ENCODE measurements around the gene PRAME.
"Not testable (repeated sequence)": the region's sequence is repeated elsewhere in the genome, so short reads cannot be mapped to it uniquely, and the experiment has no call there.

DNA sequence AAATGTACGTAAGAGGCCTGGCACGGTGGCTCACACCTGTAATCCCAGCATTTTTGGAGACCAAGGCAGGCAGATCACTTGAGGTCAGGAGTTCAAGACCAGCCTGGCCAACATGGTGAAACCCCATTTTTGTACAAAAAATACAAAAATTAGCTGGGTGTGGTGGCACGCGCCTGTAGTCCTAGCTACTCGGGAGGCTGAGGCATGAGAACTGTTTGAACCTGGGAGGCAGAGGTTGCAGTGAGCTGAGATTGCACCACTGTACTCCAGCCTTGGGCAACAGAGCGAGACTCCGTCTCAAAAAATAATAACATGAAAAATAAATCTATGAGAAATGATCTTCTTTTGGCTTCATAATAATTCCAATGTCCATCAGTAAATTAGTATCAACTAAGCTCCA lies 48.2 kb downstream of the PRAME start:
- TF ChIP-seq, protein P1, sequence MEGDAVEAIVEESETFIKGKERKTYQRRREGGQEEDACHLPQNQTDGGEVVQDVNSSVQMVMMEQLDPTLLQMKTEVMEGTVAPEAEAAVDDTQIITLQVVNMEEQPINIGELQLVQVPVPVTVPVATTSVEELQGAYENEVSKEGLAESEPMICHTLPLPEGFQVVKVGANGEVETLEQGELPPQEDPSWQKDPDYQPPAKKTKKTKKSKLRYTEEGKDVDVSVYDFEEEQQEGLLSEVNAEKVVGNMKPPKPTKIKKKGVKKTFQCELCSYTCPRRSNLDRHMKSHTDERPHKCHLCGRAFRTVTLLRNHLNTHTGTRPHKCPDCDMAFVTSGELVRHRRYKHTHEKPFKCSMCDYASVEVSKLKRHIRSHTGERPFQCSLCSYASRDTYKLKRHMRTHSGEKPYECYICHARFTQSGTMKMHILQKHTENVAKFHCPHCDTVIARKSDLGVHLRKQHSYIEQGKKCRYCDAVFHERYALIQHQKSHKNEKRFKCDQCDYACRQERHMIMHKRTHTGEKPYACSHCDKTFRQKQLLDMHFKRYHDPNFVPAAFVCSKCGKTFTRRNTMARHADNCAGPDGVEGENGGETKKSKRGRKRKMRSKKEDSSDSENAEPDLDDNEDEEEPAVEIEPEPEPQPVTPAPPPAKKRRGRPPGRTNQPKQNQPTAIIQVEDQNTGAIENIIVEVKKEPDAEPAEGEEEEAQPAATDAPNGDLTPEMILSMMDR (conservative IDR thresholded peaks at IDR 0.05; ENCODE audit: low read length) = not testable (repeated sequence)
- not testable (repeated sequence) for TF ChIP-seq EZH2phosphoT487 (IDR thresholded peaks at IDR 0.05; ENCODE audit: borderline replicate concordance)
